HuH-7 (cell line): ENCODE measurements around the gene EML1.

Source experiments
- DNase-seq: peaks from one replicate; pipeline ENCODE4 v3.0.0; 2011; ENCODE audit warnings: low spot score

The EML1 gene

GRCh38 chr14:99966912-99967311 lies 173.7 kb downstream of the EML1 start:
- no peak for DNase-seq

GRCh38 chr14:99968191-99968920 lies 175.1 kb downstream of the EML1 start:
- DNase-seq = no peak

GRCh38 chr14:99968941-99969340 lies 175.7 kb downstream of the EML1 start:
- no peak for DNase-seq

DNA sequence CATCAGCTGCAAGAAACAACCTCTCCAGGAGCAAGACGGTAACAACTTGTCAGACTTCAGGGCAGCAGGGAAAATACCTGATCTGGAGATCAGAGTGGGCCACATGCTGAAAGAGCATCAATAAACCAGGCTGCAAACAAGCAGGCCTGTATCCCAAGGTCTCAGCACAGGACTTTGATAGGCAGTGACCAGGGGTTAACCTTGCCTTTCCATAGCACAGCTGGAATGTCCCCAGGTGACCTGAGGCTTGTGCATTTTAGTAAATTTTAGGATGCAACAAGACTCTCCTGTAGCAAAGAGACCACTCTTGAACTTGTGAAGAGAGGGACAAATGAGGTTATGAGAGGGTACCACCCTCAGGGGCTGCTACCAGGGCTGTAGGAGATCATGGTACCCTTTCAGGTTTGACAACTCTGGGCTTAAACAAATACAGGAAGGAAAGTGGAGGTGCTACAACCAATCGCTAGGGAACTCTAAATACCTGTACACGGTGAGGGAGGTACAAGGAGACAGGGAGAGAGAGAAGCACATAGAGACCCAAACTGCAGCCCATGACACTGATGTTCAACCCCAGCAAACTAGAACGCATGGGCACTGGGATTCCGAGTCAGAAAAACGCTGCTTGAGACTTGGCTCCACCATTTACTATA lies 176.6 kb downstream of the EML1 start:
- DNase-seq = no peak

GRCh38 chr14:99971087-99971940 lies 178.1 kb downstream of the EML1 start:
- DNase-seq = peak; percentile 52

DNA sequence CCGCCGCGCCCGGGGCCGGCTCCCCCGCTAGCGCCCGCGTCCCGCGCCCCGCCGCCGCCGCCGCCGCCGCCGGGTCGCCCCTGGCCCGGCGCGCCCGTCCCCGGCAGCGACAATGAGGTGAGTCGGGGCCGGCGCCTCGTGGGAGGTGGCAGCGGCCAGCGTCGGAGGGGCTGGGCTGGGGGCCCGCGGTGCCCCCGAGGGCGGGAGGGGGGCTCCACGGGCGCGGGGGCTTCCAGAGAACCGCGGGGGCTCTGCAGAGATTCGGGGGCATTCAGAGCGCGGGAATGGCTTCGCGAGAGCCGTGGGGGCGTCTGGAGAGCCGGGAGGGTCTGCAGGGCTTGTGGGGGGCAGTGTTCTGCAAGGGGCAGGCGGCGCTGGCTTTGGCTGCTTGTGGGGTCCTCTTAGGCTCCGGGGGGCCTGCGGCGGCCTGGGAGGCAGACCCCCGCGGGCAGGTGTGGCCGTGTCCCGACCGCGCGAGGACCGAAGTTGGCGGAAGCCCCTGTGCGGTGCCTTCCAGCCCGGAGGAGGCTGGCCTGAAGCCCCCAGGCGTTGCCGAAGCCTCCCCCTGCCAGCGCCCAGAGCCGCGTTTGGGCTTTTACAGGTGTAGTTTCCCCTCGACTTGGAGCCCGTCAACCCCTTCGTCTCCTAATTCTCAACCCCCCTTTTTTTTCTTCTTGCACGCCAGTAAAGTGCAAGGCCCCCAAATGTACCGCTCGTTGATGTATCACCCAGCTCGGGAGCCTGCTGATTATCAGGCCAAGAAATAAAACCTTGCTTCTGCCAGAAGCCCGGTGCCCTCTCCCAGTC lies 178.9 kb downstream of the EML1 start:
- no peak for DNase-seq

- DNase-seq = no peak
Measured at GRCh38 chr14:99972748-99973466, 179.7 kb downstream of the EML1 start.

- DNase-seq = no peak
Measured at GRCh38 chr14:99975190-99975589, 182.0 kb downstream of the EML1 start.

- no peak for DNase-seq
Measured at GRCh38 chr14:99976021-99976420, 182.8 kb downstream of the EML1 start.

DNA sequence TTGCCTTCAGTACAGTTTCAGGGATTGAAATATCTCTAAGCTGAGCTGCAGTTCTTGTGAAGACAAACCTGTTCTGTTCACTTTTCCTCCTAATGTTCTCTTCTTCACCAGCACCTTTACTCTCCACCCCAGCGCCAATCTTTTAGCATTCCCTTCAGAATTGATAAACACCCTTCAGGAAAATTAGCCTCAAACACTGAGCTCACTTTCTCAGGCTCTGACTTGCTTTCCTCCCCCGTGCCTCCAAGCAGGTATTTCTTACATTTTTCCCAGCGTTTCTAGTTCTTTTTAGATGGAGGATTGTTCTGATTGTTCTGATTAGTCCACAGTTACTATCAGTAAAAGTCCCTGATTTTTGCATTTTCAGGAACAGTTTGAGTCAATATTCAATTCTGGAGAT lies 183.5 kb downstream of the EML1 start:
- DNase-seq = no peak

DNA sequence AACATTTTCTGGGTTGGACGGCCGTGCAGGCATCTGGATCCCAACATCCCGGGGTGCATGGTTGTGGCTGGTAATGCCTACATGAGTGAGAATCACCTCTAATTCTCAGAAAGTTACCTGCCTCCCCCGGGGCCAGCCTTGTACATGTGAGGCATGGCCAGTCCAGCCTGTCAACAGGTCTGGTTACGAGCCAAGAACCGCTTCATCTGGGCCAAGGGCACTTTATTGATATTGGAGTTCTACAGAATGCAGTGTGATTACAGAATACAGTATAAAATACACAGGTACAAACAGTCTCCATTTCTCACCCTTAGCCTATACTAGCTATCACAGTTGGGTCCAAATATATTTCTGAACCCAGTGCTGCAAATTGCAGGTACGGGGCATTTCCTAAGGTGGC lies 187.1 kb downstream of the EML1 start:
- DNase-seq = no peak

GRCh38 chr14:99981806-99982205 lies 188.6 kb downstream of the EML1 start:
- DNase-seq = no peak

DNA sequence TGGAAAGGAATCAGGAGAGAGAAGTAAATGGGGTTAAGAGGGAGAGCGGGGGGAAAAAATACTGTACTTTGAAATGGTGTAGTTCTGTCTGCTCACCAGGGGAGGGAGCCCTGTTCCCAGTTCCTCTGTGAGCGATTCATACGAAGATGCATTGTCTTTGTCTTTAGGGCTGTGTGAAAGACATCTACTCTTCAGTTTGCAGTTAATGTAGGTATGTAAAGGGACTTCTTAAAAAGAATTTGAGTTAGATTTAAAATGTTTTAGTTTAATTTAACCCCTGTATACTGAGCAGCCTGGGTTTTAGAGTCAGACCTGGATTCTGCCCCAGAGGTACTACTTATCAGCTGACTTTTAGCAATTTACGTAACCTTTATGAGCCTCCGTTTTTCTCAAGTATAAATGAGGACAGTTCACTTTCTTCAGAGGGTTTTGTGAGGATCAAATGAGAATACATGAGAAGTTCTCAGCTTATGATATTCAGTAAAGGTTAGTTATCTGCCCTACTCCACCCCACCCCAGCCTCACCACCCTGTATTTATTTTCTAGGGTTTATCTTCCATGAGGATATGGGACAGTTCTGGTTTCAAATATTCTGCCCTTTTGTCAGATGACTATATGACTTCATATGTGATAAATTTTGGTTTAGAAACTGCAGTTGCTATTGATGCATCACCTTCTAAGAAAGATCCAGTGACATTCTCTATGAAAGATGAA lies 189.5 kb downstream of the EML1 start:
- DNase-seq = peak; percentile 62

DNA sequence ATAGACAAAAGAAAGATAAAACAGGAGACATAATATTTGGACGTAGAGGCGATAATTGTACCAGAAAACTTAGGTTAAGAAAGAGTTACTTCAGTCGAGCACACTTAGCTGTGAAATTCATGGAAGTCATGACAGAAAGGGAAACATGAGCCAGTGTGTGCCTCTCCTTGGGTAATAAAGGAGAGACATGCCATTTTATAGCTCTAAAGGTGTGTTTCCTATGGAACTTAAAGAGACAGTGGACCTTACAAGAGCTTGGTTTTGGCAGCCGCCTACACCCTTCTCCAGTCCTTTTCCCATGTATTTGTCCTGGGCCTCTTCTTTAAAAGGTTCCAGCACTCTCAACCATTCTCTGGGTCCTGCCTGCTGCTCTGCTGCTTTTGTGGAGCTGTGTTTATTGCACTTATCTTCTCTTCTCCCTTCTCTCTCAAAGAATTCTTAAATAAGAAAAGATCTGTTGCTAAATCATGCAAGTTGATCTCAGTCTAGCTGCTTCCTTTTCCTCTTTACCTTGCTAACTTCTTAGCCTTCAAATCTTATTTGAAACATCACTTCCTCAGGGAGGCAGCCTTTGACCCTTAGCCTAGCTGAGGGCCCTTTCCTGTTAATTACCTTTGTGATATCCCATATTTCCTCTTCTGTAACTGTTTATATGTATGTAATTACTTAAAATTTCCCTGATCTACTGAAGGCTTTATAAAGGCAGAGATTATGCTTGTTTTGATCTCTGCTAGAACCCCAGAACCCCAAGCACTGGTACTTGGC lies 190.2 kb downstream of the EML1 start:
- DNase-seq = no peak

DNA sequence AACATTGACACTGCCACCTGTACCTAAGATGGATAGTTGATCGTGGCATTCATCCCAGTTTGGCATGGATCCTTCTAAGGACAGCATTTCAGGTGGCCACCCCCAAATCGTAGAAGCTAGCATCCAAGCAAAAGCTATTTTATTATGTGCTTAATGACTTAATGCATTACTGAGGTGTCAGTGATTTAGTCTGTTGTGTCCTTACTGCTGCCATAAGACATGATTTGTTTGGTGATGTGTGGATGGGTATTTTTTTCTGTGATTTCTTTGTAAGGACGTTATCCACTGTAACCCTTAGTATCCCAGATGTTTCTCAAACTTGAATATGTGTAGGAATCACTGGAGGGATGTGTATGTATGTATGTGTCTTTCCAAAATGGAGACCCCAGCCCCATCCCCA lies 190.8 kb downstream of the EML1 start:
- DNase-seq = no peak

DNA sequence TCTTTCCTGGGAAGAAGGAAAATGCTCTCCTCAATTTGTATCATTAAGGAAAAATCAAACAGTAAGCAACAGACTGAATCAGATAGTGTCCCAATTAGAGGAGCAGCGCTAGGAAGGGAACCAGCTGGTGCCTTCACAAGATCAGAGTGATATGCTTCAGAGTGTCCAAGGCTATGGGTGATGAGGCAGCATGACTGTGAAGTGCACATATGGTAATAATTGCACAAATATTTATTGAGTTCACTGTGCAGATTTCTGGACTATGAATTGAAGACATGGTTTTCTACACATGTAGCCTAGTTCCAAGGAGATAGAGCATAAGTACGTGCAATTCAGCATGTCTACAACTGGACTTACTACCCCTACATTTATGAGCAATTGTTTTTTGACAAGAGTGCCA lies 193.2 kb downstream of the EML1 start:
- DNase-seq = no peak

DNA sequence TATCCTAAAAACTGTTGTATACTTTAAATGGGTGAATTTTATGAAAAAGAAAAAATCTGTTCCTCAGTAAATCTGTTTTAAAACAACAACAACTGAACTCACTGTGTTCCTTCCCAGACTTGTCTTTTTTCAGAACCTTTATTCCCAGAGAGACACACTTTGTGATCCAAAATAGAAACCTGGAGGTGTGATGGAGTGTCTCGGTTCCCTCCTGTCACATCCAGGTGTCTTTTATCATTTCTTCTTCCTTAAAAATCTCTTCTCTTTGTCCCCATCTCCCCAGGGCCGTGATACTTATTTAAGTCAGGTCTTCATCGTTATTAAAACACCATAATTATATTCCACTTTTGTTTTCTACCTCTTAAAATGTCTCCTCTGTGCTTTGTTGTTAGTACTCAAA lies 195.8 kb downstream of the EML1 start:
- no peak for DNase-seq

DNA sequence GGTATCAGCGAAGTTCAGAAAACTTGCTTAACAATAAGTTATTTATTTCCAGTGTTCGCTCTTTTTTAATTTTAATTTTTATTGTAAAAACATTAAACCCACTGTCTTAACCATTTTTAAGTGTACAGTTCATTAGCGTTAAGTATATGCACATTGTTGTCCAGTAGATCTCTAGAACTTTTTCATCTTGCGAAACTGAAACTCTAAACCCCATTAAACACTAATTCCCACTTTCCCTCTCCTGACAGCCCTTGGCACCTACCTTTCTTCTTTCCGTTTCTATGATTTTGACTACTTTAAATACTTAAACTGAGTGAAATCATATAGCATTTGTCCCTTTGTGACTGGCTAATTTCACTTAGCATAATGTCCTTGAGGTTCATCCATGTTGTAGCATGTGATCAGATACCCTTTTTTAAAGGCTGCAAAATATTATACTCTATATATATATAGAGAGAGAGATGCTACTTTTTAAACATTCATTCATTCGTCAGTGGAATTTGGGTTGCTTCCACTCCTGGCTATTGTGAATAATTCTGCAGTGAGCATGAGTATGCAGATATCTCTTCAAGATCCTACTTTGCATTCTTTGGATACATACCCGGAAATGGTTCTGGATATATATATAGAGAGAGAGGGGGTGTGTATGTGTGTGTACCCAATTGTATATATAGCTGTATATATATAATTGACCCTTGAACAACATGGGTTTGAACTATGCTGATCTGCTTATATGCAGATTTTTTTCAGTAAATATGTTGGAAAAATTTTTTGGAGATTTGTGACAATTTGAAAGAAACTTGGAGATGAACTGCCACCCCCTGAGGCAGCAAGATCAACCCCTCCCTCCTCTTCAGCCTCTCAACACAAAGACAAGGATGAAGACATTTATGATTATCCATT lies 197.3 kb downstream of the EML1 start:
- no peak for DNase-seq

DNA sequence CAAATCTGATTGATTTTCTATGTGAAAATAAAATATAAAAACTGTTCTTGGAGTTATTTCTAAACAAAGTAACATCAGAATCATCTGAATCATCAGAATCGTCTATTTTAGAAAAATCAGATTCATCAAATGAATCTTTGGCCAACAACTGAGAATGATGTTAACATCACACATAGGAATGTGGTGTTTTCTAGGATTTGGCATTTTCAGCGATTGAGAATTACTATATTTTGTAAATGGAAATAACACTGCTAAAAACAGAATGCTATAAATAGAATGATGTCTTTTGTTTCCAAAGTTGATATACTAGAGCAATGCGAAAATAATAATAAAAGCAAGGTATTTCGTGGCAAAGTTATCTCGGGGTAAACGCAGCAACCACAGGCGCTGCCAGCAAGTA lies 198.1 kb downstream of the EML1 start:
- no peak for DNase-seq
